ENCODE measurements around the gene BCL6B. TPM values are rescaled to one million over a fixed set of nuclear protein-coding genes. Genes with fewer than 3 reads are reported as not detected.

The BCL6B gene, protein sequence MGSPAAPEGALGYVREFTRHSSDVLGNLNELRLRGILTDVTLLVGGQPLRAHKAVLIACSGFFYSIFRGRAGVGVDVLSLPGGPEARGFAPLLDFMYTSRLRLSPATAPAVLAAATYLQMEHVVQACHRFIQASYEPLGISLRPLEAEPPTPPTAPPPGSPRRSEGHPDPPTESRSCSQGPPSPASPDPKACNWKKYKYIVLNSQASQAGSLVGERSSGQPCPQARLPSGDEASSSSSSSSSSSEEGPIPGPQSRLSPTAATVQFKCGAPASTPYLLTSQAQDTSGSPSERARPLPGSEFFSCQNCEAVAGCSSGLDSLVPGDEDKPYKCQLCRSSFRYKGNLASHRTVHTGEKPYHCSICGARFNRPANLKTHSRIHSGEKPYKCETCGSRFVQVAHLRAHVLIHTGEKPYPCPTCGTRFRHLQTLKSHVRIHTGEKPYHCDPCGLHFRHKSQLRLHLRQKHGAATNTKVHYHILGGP
- under 0.01 TPM in 2 replicates for total RNA-seq

DNA sequence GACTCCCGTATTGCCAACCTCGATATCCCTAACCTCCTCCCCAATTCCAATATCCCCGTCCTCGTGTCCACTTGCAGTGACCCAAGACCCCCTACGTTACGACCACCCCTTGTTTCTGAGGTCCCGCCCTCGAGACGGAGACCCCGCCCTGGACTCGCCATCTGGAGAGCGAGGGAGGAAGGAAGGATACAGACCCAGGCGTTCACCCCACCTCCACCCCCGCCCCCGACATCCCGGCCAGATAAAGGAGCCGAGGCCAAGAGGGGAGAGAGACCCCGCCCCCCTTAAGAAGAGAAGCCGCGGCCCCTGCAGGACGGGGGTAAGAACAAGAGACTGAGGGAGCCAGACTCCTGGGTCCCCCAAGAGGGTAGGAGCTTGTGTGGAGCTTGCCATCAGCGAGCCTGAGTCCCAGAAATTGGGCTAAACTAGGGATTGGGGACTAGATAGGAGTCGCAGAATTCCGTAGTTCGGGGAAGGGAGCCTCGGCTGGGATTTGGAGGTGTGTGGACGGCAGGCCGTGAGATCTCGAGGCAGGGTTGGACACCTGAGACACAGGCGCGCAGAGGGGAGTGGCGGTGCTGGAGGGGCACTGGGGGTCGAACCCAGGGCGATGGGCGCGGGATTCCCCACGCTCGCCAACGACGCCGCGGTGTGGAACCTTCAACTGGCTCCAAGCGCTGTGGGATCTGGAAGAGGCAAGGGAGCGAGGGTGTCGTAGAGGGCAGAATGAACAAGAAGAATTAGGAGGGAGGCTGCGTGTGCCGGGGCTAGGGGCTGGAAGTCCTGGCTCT, at the start of gene BCL6B:
BCL6B (plus strand) TSS at position 270 of the 791 bp plus-strand sequence. CDS start 622 bp downstream, outside the sequence.

DNA sequence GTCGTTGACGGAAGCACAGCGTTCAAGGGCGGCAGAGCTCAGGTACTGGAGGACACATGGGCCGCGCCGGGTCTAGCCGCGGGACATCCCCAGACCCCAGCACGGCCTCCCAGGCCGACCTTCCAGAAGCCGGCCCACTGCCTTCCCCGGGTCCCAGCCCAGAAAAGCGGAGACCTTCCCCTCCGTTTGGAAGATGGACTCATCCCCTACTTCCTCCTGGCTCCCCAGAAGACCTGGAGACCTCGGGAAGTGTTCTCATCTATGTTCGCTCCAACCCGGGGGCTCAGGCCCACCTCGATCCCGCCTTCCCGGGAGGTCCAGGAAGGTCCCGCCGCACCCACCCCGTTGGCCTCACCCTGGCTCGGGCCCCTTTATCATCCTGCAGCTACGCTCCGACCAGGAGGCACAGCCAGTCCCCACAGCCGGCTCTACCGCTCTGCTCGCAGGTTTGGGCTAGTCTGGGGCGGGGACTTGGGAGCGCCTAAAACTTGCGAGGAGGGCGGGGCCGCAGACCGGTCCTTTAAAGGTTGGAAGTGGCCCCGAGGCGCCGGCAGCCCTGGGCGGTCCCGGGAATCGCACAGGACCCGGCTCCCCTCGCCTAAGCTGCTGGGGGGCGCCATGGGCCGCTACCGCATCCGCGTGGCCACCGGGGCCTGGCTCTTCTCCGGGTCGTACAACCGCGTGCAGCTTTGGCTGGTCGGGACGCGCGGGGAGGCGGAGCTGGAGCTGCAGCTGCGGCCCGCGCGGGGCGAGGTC, 27.2 kb upstream of the BCL6B start, which contains the start of gene ALOX12:
ALOX12 (plus strand) TSS at position 550 of the 756 bp plus-strand sequence; CDS start at position 619, 69 bp downstream.

DNA sequence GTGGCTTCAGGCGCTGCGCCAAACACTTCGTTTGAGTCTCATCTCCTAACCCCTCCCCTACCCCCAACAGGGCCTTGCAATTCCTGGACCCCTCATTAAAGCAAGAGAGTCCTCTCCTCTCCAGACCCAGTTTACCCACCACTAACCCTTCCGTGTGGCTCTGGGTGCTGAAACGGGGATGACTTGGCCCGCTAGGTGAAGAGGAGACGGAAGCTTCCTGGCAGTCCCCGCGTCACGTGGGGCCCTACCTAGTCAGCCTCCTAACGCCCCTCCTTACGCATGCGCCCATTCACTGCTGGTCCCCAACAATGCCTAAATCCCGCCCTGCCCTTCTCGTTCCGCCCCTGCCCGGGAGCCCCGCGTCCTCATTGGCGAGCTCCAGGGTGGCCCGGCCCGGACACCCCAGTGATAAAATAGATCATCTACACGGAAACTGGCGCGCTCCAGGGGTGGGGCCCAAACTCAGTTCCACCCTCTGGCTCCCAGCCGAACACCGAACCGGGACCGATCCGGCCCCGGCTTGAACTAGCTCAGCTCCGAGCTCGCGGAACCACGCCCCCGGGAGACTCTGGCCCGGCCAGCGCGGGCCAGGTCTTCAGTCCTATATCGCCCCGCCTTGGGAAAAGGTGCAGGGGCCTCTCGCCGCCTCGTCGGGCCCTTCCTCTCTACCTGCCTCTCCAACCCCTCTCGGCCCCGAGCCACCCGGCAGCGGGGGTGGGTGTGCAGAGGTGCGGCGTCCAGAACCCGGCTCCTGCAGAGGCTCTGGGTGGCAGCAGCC, 12.9 kb downstream of the BCL6B start, which contains the start of gene SLC16A13:
SLC16A13 (plus strand) TSS at position 425 of the 778 bp plus-strand sequence. CDS start 368 bp downstream, outside the sequence.

DNA sequence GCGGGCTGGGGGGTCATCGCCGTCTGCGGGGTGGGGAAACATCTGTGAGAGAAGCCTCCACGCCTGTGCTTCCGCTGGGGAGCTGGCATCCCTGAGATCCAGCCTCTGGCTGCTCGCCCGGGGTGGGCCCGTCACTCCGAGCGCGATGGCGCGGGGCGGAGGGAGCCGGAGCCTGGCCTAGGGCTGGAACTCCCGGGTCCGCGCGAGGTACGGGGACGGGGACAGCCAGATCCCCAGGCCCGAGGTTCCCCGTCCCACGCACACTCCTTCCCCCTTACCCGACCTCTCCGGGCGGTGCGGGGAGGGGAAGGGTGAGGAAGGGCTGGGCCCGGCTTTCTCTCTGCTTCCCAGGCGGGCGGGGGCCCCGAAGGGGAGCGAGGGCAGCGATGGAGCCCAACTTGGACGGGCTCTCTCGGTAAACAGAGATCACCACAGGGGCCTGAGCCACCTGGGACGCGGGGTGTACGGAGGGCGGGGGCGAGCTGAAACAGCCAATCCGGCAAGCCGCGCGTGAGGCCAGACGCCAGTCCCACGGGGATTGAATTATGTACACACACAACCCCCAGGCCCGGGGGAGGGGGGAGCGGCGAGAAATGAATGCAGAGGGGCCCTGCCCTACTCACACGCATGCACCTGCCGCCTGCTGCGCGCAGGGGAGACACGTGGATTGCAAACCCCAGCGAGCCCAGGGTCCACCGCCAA, 20.8 kb downstream of the BCL6B start, which contains the start of gene SLC16A11:
SLC16A11 (minus strand) TSS at position 596 of the 702 bp plus-strand sequence; CDS start at position 17, 579 bp downstream.

Small RNA genes lying within 50 kb of the gene (small RNA-seq; reads per million reads assigned to genes)
- not detected for gene AC120057.1

Other genes starting within 250 kb of the BCL6B start
- gene FBXO39, start 246.8 kb upstream of the BCL6B start, total RNA-seq = not detected in 2 replicates
- not detected in 2 replicates for gene TEKT1, start 191.3 kb upstream of the BCL6B start, total RNA-seq
- gene ALOX12, start 27.0 kb upstream of the BCL6B start, total RNA-seq = not detected in 2 replicates
- gene RNASEK, start 10.4 kb upstream of the BCL6B start, total RNA-seq = 25.9 and 47.6 TPM in 2 replicates
- 2.7 and 3.1 TPM in 2 replicates for gene SLC16A13, start 13.0 kb downstream of the BCL6B start, total RNA-seq
- gene SLC16A11, start 21.0 kb downstream of the BCL6B start, total RNA-seq = 0.22 and 5.5 TPM in 2 replicates
- gene CLEC10A, start 57.2 kb downstream of the BCL6B start, total RNA-seq = not detected in 2 replicates
- not detected in 2 replicates for gene ASGR2, start 91.8 kb downstream of the BCL6B start, total RNA-seq
- gene ASGR1, start 156.3 kb downstream of the BCL6B start, total RNA-seq = 0.79 TPM in 1 of 2 replicates, not detected in the other
- gene DLG4, start 196.8 kb downstream of the BCL6B start, total RNA-seq = 2.5 and 11.8 TPM in 2 replicates
- gene ACADVL, start 196.9 kb downstream of the BCL6B start, total RNA-seq = 304 and 499 TPM in 2 replicates
- 82.5 and 91.1 TPM in 2 replicates for gene DVL2, start 211.5 kb downstream of the BCL6B start, total RNA-seq
- gene PHF23, start 216.4 kb downstream of the BCL6B start, total RNA-seq = 43.6 and 47.1 TPM in 2 replicates
- gene GABARAP, start 219.4 kb downstream of the BCL6B start, total RNA-seq = 155 and 349 TPM in 2 replicates
- 28.7 and 34.3 TPM in 2 replicates for gene CTDNEP1, start 228.7 kb downstream of the BCL6B start, total RNA-seq
- 31.0 and 42.6 TPM in 2 replicates for gene ELP5, start 229.2 kb downstream of the BCL6B start, total RNA-seq
- gene CLDN7, start 239.4 kb downstream of the BCL6B start, total RNA-seq = 3.9 and 15.2 TPM in 2 replicates

All from placental epithelial cell (primary cell).